IMR-90 (cell line): Measurements from ENCODE around the gene SEC24B. TPM values are rescaled to one million over a fixed set of nuclear protein-coding genes. Genes with fewer than 3 reads are reported as not detected.
A peak's percentile ranks its signal among the peaks of the same experiment; 100 is the strongest.

Experiments
- ATAC-seq: fragments of 200-7000 bp; cut with Tn5 transposase; 2 replicates; pipeline ENCODE4 v1.9.1; 2020; ENCODE audit warnings: low read depth, mild to moderate bottlenecking, moderate library complexity
- BruUV-seq: library from RNA; stranded (reverse); fragments of 400-500 nt; replicated peaks from 2 replicates; lab custom pipeline; 2021; lab: Mats Ljungman, UMichigan
- CTCF ChIA-PET: fragments of 300-600 bp; formaldehyde crosslinking; extraction: SDS; loops from one replicate; lab custom pipeline; 2021; ENCODE audit warnings: antibody characterized with exemption; lab: Yijun Ruan, JAX
- POLR2A ChIA-PET: fragments of 300-600 bp; sonication (Branson Sonifier 250); formaldehyde crosslinking; loops from one replicate; lab custom pipeline; 2022; ENCODE audit warnings: antibody characterized with exemption; ENCODE audit not compliant: unreplicated experiment; lab: Charles Lee
- DNase-seq: peaks from one replicate; pipeline ENCODE4 v3.0.0; 2013
- H2AFZ ChIP-seq: replicated peaks from 2 replicates; pipeline ENCODE3; 2013; ENCODE audit warnings: low read length, mild to moderate bottlenecking; ENCODE audit not compliant: poor library complexity
- H2AK5ac ChIP-seq: 2 replicates; pipeline ENCODE4 v1.6.1; 2013; ENCODE audit warnings: low read depth, low read length, inconsistent platforms
- H2AK9ac ChIP-seq: replicated peaks from 2 replicates; pipeline ENCODE3; 2013; ENCODE audit warnings: mild to moderate bottlenecking, low read depth, low read length, moderate library complexity; ENCODE audit not compliant: poor library complexity
- H2BK120ac ChIP-seq: 2 replicates; pipeline ENCODE4 v1.6.1; 2013; ENCODE audit warnings: low read depth, low read length, inconsistent platforms
- H2BK15ac ChIP-seq: 3 replicates; pipeline ENCODE4 v1.6.1; 2013; ENCODE audit warnings: low read depth, low read length, inconsistent platforms
- H2BK20ac ChIP-seq: 2 replicates; pipeline ENCODE4 v1.6.1; 2013; ENCODE audit warnings: low read depth, mild to moderate bottlenecking, inconsistent platforms, low read length, moderate library complexity
- H2BK5ac ChIP-seq: 2 replicates; pipeline ENCODE4 v1.6.1; 2013; ENCODE audit warnings: mild to moderate bottlenecking, low read depth, low read length, inconsistent platforms; ENCODE audit not compliant: poor library complexity, severe bottlenecking
- H3K14ac ChIP-seq: replicated peaks from 2 replicates; pipeline ENCODE4 v1.6.1; 2013; ENCODE audit warnings: low read depth, low read length, inconsistent platforms
- H3K18ac ChIP-seq: 2 replicates; pipeline ENCODE4 v1.6.1; 2013; ENCODE audit warnings: low read depth, low read length, control low read depth
- H3K23ac ChIP-seq: 2 replicates; pipeline ENCODE4 v1.6.1; 2013; ENCODE audit warnings: low read depth, low read length, inconsistent platforms
- H3K27ac ChIP-seq: 2 replicates; pipeline ENCODE4 v1.5.1; 2013; ENCODE audit warnings: mild to moderate bottlenecking, control low read depth, low read length; ENCODE audit not compliant: insufficient read depth
- H3K27me3 ChIP-seq: 2 replicates; pipeline ENCODE4 v1.6.1; 2013; ENCODE audit warnings: low read length; ENCODE audit not compliant: control insufficient read depth, insufficient read depth
- H3K36me3 ChIP-seq: 2 replicates; pipeline ENCODE4 v1.6.1; 2013; ENCODE audit warnings: low read length, mixed read lengths; ENCODE audit not compliant: control insufficient read depth, insufficient read depth
- H3K4ac ChIP-seq: 2 replicates; pipeline ENCODE4 v1.6.1; 2013; ENCODE audit warnings: low read depth, low read length, inconsistent platforms
- H3K4me1 ChIP-seq: 2 replicates; pipeline ENCODE4 v1.6.1; 2013; ENCODE audit warnings: low read length, mixed read lengths; ENCODE audit not compliant: control insufficient read depth, insufficient read depth
- H3K4me2 ChIP-seq: 2 replicates; pipeline ENCODE4 v1.6.1; 2013; ENCODE audit warnings: low read depth, mild to moderate bottlenecking, control low read depth, low read length, moderate library complexity
- H3K4me3 ChIP-seq: 2 replicates; pipeline ENCODE4 v1.5.1; 2013; ENCODE audit warnings: low read depth, mild to moderate bottlenecking, control low read depth, low read length, moderate library complexity; ENCODE audit not compliant: insufficient read depth
- H3K56ac ChIP-seq: 2 replicates; pipeline ENCODE4 v1.6.1; 2013; ENCODE audit warnings: low read length, inconsistent platforms; ENCODE audit not compliant: insufficient read depth; ENCODE audit errors: extremely low read depth
- H3K79me1 ChIP-seq, 2 experiments: 2 replicates each; pipeline ENCODE4 v1.6.1; 2013; ENCODE audit warnings: low read length in 2 of 2, inconsistent platforms in 1 of 2, low read depth in 1 of 2
- H3K9ac ChIP-seq: 2 replicates; pipeline ENCODE4 v1.6.1; 2013; ENCODE audit warnings: low read depth, low read length, control low read depth
- H3K9me1 ChIP-seq: 2 replicates; pipeline ENCODE4 v1.6.1; 2013; ENCODE audit warnings: low read length, inconsistent platforms; ENCODE audit not compliant: insufficient read depth
- H3K9me3 ChIP-seq: 2 replicates; pipeline ENCODE4 v1.6.1; 2013; ENCODE audit warnings: low read length; ENCODE audit not compliant: control insufficient read depth, insufficient read depth
- H4K20me1 ChIP-seq: 2 replicates; pipeline ENCODE4 v1.6.1; 2013; ENCODE audit warnings: low read length, inconsistent platforms; ENCODE audit not compliant: insufficient read depth
- H4K5ac ChIP-seq: 2 replicates; pipeline ENCODE4 v1.6.1; 2013; ENCODE audit warnings: mild to moderate bottlenecking, low read depth, low read length, control low read depth
- H4K8ac ChIP-seq, 2 experiments: 2 replicates each; pipeline ENCODE4 v1.6.1; 2013; ENCODE audit warnings: low read depth in 2 of 2, low read length in 2 of 2, control low read depth in 1 of 2, inconsistent platforms in 1 of 2
- H4K91ac ChIP-seq: 2 replicates; pipeline ENCODE4 v1.6.1; 2013; ENCODE audit warnings: low read depth, low read length, inconsistent platforms; ENCODE audit not compliant: insufficient read depth
- BHLHE40 ChIP-seq: fragments of 150-350 bp; IDR thresholded peaks from 2 replicates; pipeline ENCODE4 v1.6.1; 2016; ENCODE audit warnings: mild to moderate bottlenecking, low read depth, low read length
- CEBPB ChIP-seq: IDR thresholded peaks from 2 replicates; pipeline ENCODE4 v1.6.1; 2012; ENCODE audit warnings: low read depth, low read length, improper control_type of control experiment
- FOS ChIP-seq: fragments of 150-350 bp; IDR thresholded peaks from 2 replicates; pipeline ENCODE4 v1.6.1; 2016; ENCODE audit warnings: low read depth, low read length
- MAFK ChIP-seq: IDR thresholded peaks from 2 replicates; pipeline ENCODE4 v1.6.1; 2012; ENCODE audit warnings: low read depth, low read length, improper control_type of control experiment
- MXI1 ChIP-seq: IDR thresholded peaks from 2 replicates; pipeline ENCODE4 v1.6.1; 2012; ENCODE audit warnings: low read depth, mild to moderate bottlenecking, low read length, moderate library complexity, borderline replicate concordance
- NFE2L2 ChIP-seq: fragments of 150-350 bp; IDR thresholded peaks from 2 replicates; pipeline ENCODE4 v1.6.1; 2016; ENCODE audit warnings: low read depth, mild to moderate bottlenecking, low read length
- RAD21 ChIP-seq: IDR thresholded peaks from 2 replicates; pipeline ENCODE4 v1.6.1; 2012; ENCODE audit warnings: low read length, improper control_type of control experiment
- RFX5 ChIP-seq: IDR thresholded peaks from 2 replicates; pipeline ENCODE4 v1.8.0; 2012; ENCODE audit warnings: low read depth, mild to moderate bottlenecking, low read length, moderate library complexity
- WGBS, 2 experiments: methylation state at CpG; one replicate each; pipeline versions ENCODE4 v1.1.5 to v1.1.7; 2013; ENCODE audit warnings: missing lambda C conversion rate in 2 of 2; ENCODE audit not compliant: insufficient read length in 1 of 2; ENCODE audit errors: extremely low coverage in 2 of 2; 5-methylcytosine and 5-hydroxymethylcytosine counted together
- dilution Hi-C: fragments of 300-500 bp; cut with HindIII; formaldehyde crosslinking; loops from one replicate; pipeline ENCODE4 v1.14.3; 2018; ENCODE audit warnings: low sequenced_read_pairs; ENCODE audit not compliant: unreplicated experiment
- in situ Hi-C: fragments of 300-500 bp; cut with MboI; formaldehyde crosslinking; loops from 3 replicates; pipeline ENCODE4 v1.14.3; 2019; ENCODE audit warnings: low sequenced_read_pairs, inconsistent platforms, mixed read lengths
- intact Hi-C: fragments of 100-400 bp; cut with micrococcal nuclease; formaldehyde crosslinking; loops from 2 replicates; pipeline ENCODE4 v1.10.0; 2022
- polyA plus RNA-seq, 3 experiments: library from polyadenylated mRNA; depleted of rRNA; stranded (reverse); fragments of >200 nt; gene quantifications; 2 replicates each; pipeline ENCODE4 v1.2.3, GENCODE V29; 2012; ENCODE audit warnings: low replicate concordance in 1 of 3
- total RNA-seq: library from RNA; depleted of rRNA; stranded (reverse); fragments of >200 nt; gene quantifications from 2 replicates; pipeline ENCODE4 v1.2.3, GENCODE V29; 2012
- TF ChIP-seq, protein P1 (sequence below): conservative IDR thresholded peaks from 2 replicates; pipeline ENCODE4 v1.5.1; 2012; ENCODE audit warnings: mild to moderate bottlenecking, low read depth, low read length, improper control_type of control experiment
- TF ChIP-seq, protein P2 (sequence below): fragments of 150-350 bp; IDR thresholded peaks from 2 replicates; pipeline ENCODE4 v1.6.1; 2017; ENCODE audit warnings: mild to moderate bottlenecking, antibody characterized with exemption, low read length, low read depth

Gene SEC24B
- total and polyA plus RNA-seq, 2 of the 4 experiments (the other 2 are of a cell fraction): 19.0 to 27.4 TPM

DNA sequence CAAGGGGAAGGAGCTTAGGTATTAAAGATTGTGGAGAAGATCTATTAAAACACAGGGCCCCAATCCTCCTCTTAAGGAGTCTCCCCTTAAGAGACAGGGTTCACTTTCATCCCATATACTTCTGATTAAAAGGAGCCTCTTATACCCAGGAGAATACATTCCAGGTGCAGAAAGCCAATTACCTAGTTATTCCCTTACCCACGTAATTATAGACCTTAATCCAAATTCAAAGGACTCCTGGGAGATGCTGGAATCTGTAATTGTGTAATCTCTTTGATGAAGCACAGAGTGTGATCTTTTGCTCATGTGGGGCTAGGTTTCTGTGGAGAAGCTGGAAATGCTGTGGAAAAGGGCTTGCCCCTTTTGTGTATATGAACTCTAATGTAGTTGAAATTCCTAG is 1.4 kb upstream of the SEC24B start:
- H3K36me3 ChIP-seq: no peaks in the 10 kb centered on the region; the same call in 1 of the 2 replicates
- peak overlapping the region; percentile 32; the same call in 1 of the 2 replicates for H3K4ac ChIP-seq
- H4K8ac ChIP-seq: no peak overlapping the region; a peak in 1 of 4 replicates
- ATAC-seq: no peak
- no peaks in the 10 kb centered on the region for H3K27me3 ChIP-seq
- H3K4me3 ChIP-seq: no peak overlapping the region
- H3K56ac ChIP-seq: no peak overlapping the region; the same call in 1 of the 2 replicates
- no peak overlapping the region for H2BK15ac ChIP-seq
- H2BK20ac ChIP-seq: no peak overlapping the region
- in situ Hi-C loops: loop anchor here (10.0 kb wide), 1 partner anchor 293 kb away; no protein-coding TSS in a partner anchor
- no peak overlapping the region for H4K91ac ChIP-seq
- H3K4me2 ChIP-seq: peak overlapping the region; percentile 92; the same call in 1 of the 2 replicates
- peaks cover 10% of the 10 kb centered on the region for H3K9me1 ChIP-seq
- H3K27ac ChIP-seq: no peak overlapping the region
- TSS peak; percentile 24 for BruUV-seq
- intact Hi-C loops: loop anchor here (2.0 to 5.0 kb wide), 3 partner anchors 41 to 300 kb away; partner anchors contain the start of genes MCUB and PLA2G12A
- POLR2A ChIA-PET: no interaction called here
- H3K14ac ChIP-seq: no peak overlapping the region; the same call in 1 of the 2 replicates
- no peak overlapping the region for H3K18ac ChIP-seq
- WGBS, 2 experiments: no CpG with 5 or more reads among the region's 1 CpG
- no peak overlapping the region for H4K5ac ChIP-seq
- CTCF ChIA-PET: interaction anchor here (1.2 kb wide), 1 partner anchor 72 kb away, joined by 3 read pairs; no protein-coding TSS in a partner anchor
- H2AFZ ChIP-seq: no peak overlapping the region
- TF ChIP-seq, protein P1, sequence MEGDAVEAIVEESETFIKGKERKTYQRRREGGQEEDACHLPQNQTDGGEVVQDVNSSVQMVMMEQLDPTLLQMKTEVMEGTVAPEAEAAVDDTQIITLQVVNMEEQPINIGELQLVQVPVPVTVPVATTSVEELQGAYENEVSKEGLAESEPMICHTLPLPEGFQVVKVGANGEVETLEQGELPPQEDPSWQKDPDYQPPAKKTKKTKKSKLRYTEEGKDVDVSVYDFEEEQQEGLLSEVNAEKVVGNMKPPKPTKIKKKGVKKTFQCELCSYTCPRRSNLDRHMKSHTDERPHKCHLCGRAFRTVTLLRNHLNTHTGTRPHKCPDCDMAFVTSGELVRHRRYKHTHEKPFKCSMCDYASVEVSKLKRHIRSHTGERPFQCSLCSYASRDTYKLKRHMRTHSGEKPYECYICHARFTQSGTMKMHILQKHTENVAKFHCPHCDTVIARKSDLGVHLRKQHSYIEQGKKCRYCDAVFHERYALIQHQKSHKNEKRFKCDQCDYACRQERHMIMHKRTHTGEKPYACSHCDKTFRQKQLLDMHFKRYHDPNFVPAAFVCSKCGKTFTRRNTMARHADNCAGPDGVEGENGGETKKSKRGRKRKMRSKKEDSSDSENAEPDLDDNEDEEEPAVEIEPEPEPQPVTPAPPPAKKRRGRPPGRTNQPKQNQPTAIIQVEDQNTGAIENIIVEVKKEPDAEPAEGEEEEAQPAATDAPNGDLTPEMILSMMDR: no peak
- TF ChIP-seq MAFK (no peak), CEBPB (no peak), NFE2L2 (no peak), FOS (no peak), BHLHE40 (no peak), RFX5 (no peak), RAD21 (no peak), MXI1 (no peak)
- TF ChIP-seq, protein P2, sequence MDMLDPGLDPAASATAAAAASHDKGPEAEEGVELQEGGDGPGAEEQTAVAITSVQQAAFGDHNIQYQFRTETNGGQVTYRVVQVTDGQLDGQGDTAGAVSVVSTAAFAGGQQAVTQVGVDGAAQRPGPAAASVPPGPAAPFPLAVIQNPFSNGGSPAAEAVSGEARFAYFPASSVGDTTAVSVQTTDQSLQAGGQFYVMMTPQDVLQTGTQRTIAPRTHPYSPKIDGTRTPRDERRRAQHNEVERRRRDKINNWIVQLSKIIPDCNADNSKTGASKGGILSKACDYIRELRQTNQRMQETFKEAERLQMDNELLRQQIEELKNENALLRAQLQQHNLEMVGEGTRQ: no peak
- no peak overlapping the region for H2AK9ac ChIP-seq
- H2AK5ac ChIP-seq: no peak overlapping the region
- H3K9ac ChIP-seq: 0 out of 2 replicates have a peak overlapping the region, but pooled peaks have one; percentile 14
- 0 out of 2 replicates have a peak overlapping the region, but pooled peaks have one; percentile 14 for H3K23ac ChIP-seq
- dilution Hi-C loops: no loop called here
- H2BK120ac ChIP-seq: no peak overlapping the region
- DNase-seq: no peak
- peaks cover 29% of the 10 kb centered on the region for H4K20me1 ChIP-seq
- H3K79me1 ChIP-seq: peaks cover 3 to 35% of the 10 kb centered on the region in 2 experiments; a peak in 2 of 4 replicates
- H3K9me3 ChIP-seq: no peaks in the 10 kb centered on the region
- H2BK5ac ChIP-seq: peak overlapping the region; percentile 3
- peaks cover 3% of the 10 kb centered on the region for H3K4me1 ChIP-seq
